GM12864 (cell line): Measurements from ENCODE around the gene SAP30.
A peak's percentile ranks its signal among the peaks of the same experiment; 100 is the strongest.

Source experiments
- DNase-seq: peaks from one replicate; pipeline ENCODE4 v3.0.0-alpha.2; 2011; ENCODE audit warnings: low read depth
- H3K4me3 ChIP-seq: 2 replicates; pipeline ENCODE4 v1.5.1; 2011; ENCODE audit warnings: mild to moderate bottlenecking, low read depth, low read length, control low read depth
- TF ChIP-seq, protein P1 (sequence below): IDR thresholded peaks from 2 replicates; pipeline ENCODE4 v1.5.1; 2011; ENCODE audit warnings: low read depth, mild to moderate bottlenecking, moderate library complexity, low read length, control low read depth, inconsistent platforms; ENCODE audit errors: missing control alignments

Gene SAP30

DNA sequence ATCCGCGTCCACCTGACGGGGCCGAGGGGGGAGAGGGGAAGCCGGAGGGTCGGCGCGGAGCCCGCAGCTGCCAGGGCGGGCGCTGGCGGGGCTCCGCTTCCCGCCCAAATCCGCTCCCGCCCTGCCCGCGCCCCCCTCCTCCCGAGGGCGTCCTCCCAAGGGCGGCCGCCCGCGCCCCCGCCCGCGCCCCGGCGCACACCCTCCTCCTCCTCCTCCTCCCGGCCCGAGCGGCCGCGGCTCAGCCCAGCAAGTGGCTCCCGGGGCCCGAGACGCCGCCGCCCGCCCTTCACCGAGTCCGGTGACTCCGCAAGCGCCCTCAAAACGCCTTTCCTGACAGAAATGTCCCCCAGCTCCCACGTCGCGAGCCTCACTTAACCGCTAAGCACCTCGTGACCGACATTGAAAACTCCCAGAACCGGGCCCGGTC is 37.1 kb upstream of the SAP30 start:
- H3K4me3 ChIP-seq: peak overlapping the region; percentile 100
- TF ChIP-seq, protein P1, sequence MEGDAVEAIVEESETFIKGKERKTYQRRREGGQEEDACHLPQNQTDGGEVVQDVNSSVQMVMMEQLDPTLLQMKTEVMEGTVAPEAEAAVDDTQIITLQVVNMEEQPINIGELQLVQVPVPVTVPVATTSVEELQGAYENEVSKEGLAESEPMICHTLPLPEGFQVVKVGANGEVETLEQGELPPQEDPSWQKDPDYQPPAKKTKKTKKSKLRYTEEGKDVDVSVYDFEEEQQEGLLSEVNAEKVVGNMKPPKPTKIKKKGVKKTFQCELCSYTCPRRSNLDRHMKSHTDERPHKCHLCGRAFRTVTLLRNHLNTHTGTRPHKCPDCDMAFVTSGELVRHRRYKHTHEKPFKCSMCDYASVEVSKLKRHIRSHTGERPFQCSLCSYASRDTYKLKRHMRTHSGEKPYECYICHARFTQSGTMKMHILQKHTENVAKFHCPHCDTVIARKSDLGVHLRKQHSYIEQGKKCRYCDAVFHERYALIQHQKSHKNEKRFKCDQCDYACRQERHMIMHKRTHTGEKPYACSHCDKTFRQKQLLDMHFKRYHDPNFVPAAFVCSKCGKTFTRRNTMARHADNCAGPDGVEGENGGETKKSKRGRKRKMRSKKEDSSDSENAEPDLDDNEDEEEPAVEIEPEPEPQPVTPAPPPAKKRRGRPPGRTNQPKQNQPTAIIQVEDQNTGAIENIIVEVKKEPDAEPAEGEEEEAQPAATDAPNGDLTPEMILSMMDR: no peak
- no peak for DNase-seq

DNA sequence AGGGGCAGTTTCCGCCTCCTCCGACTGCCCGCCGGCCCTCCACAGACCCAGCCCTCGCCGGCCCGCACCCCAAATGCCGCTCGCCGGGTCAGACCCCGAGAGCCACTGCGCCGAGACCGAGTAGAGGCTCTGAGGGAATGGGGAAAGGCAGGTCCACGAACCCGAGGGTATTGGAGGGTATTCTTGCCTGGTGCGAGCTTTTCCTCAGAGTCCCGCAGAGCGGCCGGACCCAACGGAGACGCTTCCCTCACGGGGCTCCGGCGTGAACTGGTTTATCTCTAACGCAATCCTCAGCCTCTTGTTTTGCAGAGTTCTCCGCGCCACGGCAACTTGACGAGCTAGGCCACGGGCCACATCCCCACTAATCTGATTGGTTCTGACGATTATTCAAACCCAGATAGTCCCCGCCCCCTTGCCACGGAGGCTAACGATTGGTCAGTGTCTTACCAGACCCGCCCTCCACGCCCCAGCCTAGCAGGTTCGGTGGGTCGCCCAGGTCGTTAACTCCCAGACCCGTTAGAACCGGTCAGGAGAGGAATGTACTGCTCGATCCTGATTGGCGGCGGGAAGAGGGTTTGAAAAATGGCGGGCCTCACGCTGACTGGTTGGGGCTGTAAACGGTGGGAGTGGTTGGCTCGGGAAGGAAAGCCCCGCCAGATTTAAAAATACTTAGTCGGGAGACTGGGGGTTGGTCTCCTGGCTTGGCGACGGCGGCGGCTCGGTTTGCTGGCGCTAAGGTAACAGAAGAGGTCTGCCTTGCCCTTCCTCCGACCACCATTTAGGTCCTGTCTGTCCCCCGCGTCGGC is 36.5 kb upstream of the SAP30 start, which contains the start of gene HMGB2:
TSS of gene HMGB2 (minus strand) at position 274 of the 806 bp plus-strand sequence. CDS start 709 bp downstream, outside the sequence.
- TF ChIP-seq, protein P1: no peak
- peak within 1 kb of the TSS; percentile 100 for H3K4me3 ChIP-seq
- DNase-seq: peak; percentile 100

DNA sequence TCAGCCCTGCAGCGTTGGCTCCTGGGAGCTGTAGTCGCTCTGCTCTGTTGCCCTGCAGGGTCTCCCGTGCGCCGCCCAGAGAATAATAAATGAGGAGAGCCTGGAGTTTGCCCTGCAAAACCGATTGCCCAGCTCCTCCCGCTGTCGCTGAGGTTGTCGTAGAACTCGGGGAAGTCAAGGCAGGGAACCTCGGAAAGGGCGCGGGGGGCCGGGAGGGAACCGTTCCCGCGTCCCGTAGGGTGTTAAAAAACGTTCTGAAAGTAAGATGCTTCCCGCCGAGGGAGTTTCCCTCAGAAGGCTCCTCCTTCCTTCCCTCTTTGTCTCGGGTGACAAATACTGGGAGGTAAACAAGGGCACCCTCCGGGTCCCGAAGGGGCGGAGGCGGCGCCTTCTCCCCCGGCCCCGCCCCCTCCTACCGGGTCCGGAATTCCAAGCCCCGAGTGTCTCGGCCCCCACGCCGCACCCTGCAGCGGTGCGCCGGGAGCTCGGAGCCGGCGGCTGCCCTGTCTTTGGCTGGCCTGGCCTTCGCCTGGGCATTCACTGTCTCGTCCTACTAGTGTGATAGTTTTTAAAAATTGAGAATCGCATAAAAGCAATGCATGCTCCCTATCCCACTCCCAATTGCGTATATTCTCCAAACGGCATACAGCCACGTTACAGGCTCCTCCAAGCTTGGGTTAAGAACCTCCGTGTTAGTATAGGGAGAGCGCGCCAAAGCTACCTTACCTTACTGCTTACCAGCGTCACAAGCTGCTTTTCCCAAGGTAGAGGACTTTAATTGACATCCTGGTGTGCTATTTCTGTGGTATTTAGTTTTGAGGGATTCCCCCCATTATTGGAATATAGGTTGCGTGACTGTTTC is 35.6 kb upstream of the SAP30 start:
- H3K4me3 ChIP-seq: peak overlapping the region; percentile 96
- DNase-seq: peak; percentile 55
- TF ChIP-seq, protein P1: no peak

DNA sequence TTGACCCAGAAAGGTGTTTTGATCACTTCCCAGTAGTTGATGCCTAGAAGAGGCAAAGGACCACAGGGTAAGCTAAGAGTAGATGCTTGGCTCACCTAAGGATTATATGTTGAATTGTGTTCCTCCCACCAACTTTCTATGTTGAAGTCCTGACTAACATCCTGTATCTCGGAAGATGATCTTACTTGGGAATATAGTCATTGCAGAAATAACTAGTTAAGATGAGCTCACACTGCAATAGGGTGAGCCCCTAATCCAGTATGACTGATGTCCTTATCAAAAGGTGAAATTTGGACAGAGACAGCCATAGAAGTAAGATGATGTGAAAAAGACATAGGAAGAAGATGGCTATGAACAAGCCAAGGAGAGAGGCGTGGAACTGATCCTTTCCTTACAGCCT is 33.3 kb upstream of the SAP30 start:
- H3K4me3 ChIP-seq: no peak overlapping the region
- DNase-seq: no peak
- TF ChIP-seq, protein P1: no peak

DNA sequence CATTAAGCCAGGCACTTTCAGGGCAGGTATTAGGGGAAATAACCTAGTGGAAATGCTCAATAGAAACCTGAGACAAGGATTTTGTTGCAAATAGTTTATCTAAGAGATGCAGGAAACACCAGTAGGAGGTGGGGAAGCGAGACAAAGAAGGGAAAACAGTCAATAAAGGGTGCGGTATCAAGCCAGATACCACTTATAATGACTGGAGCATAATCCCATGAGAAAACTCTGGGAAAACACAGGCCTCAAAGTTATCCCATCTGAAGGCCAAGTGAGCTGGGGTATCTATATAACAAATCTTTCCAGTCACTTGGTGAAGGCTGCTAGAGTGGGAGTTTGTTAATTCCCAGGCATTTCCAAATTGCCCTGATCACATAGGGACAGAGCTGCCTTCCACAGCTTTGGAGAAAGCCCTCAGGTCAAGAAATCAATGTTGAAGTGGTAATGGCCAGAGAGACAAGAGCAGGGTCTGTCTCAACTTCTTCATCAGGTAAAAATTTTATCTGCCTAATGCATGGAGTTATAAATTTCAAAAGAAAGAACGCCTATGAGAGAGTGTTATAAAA is 26.8 kb upstream of the SAP30 start:
- no peak overlapping the region for H3K4me3 ChIP-seq
- TF ChIP-seq, protein P1: no peak

DNA sequence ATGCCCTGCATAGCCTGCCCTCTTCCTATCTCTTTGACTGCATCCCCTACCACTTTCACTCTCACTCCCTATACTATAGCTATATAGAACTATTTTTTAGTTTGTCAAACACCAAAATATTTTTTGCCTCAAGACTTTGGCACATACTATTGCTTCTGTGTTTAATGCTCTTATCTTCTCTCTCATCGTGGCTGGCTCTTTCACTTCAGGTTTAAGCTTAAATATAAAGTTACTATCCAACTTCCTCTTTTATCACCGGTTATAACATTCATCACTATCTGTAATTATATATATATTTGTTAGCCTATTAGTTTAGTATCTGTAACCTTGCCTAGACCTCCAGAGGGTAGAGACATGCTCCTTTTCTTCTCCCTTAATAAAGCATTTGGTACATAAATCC is 25.1 kb upstream of the SAP30 start:
- TF ChIP-seq, protein P1: no peak

More for the DNA sequence above, 26.8 kb upstream of the SAP30 start:
- DNase-seq: no peak

More for the DNA sequence above, 25.1 kb upstream of the SAP30 start:
- H3K4me3 ChIP-seq: no peak overlapping the region
- no peak for DNase-seq
